Stimulated activated CD8-positive, alpha-beta memory T cell treated with anti-CD3 and anti-CD28 coated beads, Interleukin-2, amount 100 ng/mL, for 48 hours (primary cell): ENCODE measurements around the gene PLPP4.
"Not testable (repeated sequence)": the region's sequence is repeated elsewhere in the genome, so short reads cannot be mapped to it uniquely, and the experiment has no call there.

Experiments
- DNase-seq, 2 donors: peaks; one replicate each; pipeline ENCODE4 v3.0.0-alpha.2; 2020; ENCODE audit warnings: low read depth in 2 of 2

PLPP4 gene

GRCh38 chr10:120486671-120487205, 29.7 kb downstream of the PLPP4 start:
- DNase-seq: no peak

- no peak for DNase-seq
Measured at GRCh38 chr10:120490288-120490687, 33.3 kb downstream of the PLPP4 start.

GRCh38 chr10:120492346-120492745, 35.3 kb downstream of the PLPP4 start:
- no peak for DNase-seq

- no peak for DNase-seq
Measured at GRCh38 chr10:120493411-120494312, 36.6 kb downstream of the PLPP4 start.

- no peak for DNase-seq
Measured at GRCh38 chr10:120494313-120494710, 37.3 kb downstream of the PLPP4 start.

- DNase-seq: no peak
Measured at GRCh38 chr10:120495226-120496009, 38.4 kb downstream of the PLPP4 start.

- no peak for DNase-seq
Measured at GRCh38 chr10:120499883-120500282, 42.9 kb downstream of the PLPP4 start.

- DNase-seq: no peak
Measured at GRCh38 chr10:120503689-120504088, 46.7 kb downstream of the PLPP4 start.

GRCh38 chr10:120504227-120504626, 47.2 kb downstream of the PLPP4 start:
- DNase-seq: not testable (repeated sequence)

GRCh38 chr10:120505056-120505455, 48.0 kb downstream of the PLPP4 start:
- DNase-seq: no peak

- DNase-seq: no peak
Measured at GRCh38 chr10:120505866-120506265, 48.8 kb downstream of the PLPP4 start.

GRCh38 chr10:120506674-120507073, 49.6 kb downstream of the PLPP4 start:
- no peak for DNase-seq

GRCh38 chr10:120507175-120507574, 50.1 kb downstream of the PLPP4 start:
- no peak for DNase-seq

- DNase-seq: no peak
Measured at GRCh38 chr10:120507651-120508050, 50.6 kb downstream of the PLPP4 start.

GRCh38 chr10:120508393-120508792, 51.4 kb downstream of the PLPP4 start:
- no peak for DNase-seq

- DNase-seq: no peak
Measured at GRCh38 chr10:120508966-120509365, 51.9 kb downstream of the PLPP4 start.

- DNase-seq: no peak
Measured at GRCh38 chr10:120511165-120511564, 54.1 kb downstream of the PLPP4 start.

- no peak for DNase-seq
Measured at GRCh38 chr10:120513307-120513796, 56.3 kb downstream of the PLPP4 start.

GRCh38 chr10:120514035-120514620, 57.1 kb downstream of the PLPP4 start:
- DNase-seq: no peak

GRCh38 chr10:120514959-120515358, 57.9 kb downstream of the PLPP4 start:
- no peak for DNase-seq

- DNase-seq: no peak
Measured at GRCh38 chr10:120515741-120516140, 58.7 kb downstream of the PLPP4 start.

- no peak for DNase-seq
Measured at GRCh38 chr10:120516426-120516825, 59.4 kb downstream of the PLPP4 start.
